Fibroblast of lung (primary cell): ENCODE data around the gene ONECUT1.
A peak's percentile ranks its signal among the peaks of the same experiment; 100 is the strongest.

Experiments
- CTCF ChIP-seq, 2 donors: IDR thresholded peaks in 1 of 2; conservative IDR thresholded peaks in 1 of 2; 1 replicate in 1 of 2; 2 replicates in 1 of 2; pipeline ENCODE4 v1.5.1; 2011 to 2012; ENCODE audit warnings: low read length in 2 of 2, control low read depth in 1 of 2, inconsistent platforms in 1 of 2, low read depth in 1 of 2, mild to moderate bottlenecking in 1 of 2
- EZH2 ChIP-seq: IDR thresholded peaks from 2 replicates; pipeline ENCODE4 v1.5.1; 2012; ENCODE audit warnings: low read length, control low read depth, mild to moderate bottlenecking; ENCODE audit errors: missing control alignments

GRCh38 chr15:52786436-52787122 lies 3.6 kb downstream of the ONECUT1 start:
- TF ChIP-seq CTCF (conservative IDR thresholded peaks at IDR 0.05 in 1 of 2, IDR thresholded peaks at IDR 0.05 in 1 of 2; ENCODE audit: low read depth in 1 of 2, low read length in 2 of 2), result no peak
- TF ChIP-seq EZH2, result peak; percentile 82
